Cerebellar cortex (tissue), 1 donor: ENCODE data around the gene INMT.

Experiments used
- DNase-seq: peaks from one replicate; pipeline ENCODE4 v3.0.0-alpha.2; 2015; ENCODE audit warnings: low spot score

Gene INMT

DNA sequence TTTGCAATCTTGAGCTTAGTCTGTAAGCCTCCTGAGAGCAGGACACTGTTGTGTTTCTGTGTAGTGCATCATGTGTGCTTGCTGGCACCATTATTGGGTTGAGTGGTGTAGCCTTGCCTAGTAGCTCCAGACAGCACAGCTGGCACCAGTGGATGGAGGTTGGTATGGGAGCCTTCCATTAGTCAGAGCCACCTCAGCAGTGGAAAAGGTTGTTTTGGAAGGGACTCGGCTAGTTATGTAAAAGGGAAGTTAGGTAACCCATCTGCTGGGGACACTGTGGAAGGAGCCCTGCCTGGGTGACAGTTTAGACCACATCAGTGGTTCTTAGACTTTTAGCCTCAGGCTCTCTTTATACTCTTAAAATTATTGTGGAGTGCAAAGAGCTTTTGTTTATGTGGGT, 35.6 kb downstream of the INMT start:
- DNase-seq = no peak

DNA sequence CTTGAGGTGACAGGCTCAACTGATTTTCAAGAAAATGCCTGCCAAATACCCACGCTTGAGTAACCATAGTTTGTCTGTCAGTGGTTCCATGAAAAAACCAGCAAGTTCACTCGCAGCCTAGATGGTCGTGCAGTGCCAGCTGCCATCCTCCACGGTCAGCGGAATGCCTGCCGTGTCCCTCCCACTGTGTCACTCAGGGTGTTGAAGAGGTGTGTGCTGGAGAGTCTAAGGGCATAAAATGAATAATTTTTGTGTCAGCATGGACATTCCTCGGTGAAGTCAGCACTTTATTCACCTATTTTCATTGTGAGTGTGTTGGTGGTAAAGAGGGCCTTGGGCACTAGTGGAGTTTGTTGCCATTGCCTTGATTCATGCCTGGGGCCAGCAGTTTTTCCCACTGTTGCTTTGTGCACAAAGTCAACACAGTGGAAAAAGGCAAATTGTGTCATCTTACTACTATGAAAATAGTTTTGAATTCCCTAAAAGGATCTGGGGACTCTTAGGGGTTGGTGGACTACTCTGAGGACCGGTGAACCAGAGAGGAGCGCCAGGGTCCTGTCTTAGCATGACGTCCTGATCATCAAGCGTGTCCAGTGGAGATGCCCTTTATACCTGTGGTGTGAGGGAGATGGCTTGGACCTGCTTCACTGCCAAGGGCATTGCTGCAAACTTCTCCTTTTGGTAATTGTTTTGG, 36.9 kb downstream of the INMT start:
- DNase-seq = peak; percentile 34

DNA sequence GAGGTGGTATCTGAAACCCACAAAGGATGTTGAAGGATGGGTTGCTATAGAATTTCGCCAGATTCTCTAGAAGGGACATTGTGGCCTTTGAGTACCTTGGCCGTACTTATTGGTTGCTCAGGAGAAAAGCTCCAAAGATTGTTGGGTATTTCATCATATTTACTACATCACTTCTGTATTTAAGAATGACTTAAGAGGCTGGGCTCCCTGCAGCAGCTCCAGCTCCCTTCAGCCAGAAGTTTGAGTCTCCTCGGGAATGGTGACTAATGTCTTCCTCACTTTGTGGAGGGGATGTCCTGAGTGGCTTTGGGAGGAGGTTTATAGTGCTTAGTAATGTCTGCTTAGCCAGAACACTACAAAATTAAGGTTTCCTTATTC, 37.4 kb downstream of the INMT start:
- DNase-seq = no peak

- DNase-seq = no peak
Observed at GRCh38 chr7:30790356-30790755, 38.4 kb downstream of the INMT start.

- DNase-seq = no peak
Observed at GRCh38 chr7:30791114-30791513, 39.2 kb downstream of the INMT start.

- DNase-seq = no peak
Observed at GRCh38 chr7:30795161-30795948, 43.4 kb downstream of the INMT start.

GRCh38 chr7:30796105-30796869, 44.4 kb downstream of the INMT start:
- DNase-seq = no peak

DNA sequence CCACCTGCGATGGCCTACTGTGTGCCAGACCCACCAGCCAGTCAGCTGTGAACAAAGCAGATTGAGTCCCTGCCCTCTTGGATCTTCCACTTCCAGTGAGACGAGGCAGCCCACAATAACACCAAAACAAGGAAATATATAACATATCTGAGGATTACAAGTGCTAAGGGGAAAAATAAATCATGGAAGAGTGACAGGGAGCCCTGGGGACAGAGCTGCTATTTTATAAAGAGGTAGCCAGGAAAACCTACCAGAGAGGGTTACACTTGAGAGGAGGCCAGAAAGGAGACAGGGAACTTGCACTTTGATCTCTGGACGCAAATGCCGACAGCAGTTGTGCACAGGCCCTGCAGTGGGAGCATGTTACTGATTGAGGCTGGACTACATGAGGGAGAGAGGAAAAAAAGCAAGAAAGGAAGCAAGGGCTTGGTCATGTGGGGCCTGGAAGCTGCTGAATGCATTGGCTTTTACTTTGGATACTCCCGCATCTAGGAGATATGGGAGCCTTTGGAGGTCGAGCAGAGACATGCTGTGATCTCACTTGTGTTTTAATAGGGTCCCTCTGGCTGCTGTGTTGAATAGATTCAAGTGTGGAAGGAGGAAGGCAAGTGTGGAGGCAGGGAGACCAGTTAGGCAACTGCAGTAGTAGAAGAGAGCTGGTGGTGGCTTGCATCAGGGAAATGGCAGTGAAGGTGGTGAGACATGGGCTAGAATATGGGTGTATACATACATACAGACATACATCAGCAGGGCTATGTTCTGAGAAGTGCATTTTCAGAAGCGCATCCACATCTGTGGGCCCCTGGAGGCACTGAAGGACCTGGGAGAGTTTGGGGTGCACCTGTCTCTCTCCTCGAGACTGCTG, 45.5 kb downstream of the INMT start:
- DNase-seq = no peak

- peak; percentile 95 for DNase-seq
Observed at GRCh38 chr7:30799206-30799975, 47.5 kb downstream of the INMT start.

GRCh38 chr7:30799976-30800661, 48.2 kb downstream of the INMT start:
- no peak for DNase-seq

GRCh38 chr7:30800785-30801252, 48.9 kb downstream of the INMT start:
- peak; percentile 94 for DNase-seq

DNA sequence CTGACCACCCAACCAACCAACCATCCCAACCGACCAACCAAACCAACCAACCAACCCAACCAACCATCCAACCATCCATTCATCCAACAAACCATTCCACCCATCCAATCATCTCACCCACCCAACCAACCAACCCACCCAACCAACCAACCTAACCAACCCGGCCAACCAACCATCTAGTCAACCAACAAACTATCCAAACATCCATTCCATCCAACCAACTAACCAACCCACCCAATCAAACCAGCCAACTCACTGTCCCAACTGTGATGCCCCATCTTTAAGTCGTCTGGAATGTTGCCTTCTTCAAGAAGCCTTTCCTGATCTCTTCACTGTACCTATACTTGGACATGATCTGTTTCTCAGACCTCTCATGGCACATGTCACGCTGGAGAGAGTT, 50.9 kb downstream of the INMT start:
- DNase-seq = no peak

DNA sequence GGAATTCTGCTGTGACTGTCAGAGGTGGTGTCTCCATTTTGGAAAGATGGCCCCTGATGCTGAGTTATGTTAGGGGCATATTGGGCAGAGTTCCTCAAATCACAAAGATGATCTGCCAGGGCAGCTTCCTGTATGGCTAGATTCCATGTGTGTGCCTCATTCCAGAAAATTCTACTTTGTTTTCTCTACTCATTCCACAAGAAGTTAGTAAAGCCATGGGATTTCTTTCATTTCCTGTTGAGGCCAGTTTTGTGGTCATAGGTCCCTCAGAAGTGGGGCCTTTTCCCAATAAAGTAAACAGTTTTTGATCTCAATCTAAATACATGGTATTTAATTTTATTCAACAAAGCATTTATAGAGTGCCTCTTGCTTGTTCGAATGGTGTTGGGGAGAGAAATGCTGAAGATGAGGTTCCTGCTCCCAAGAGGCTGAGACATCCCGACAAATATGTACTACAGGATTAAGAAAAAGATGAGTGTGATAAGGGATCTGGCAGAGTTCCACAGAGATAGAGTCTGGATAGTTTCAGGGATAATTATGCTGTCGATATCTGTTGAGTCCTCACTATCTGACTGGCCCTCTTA, 52.2 kb downstream of the INMT start:
- DNase-seq = no peak

- DNase-seq = no peak
Observed at GRCh38 chr7:30805081-30805691, 53.3 kb downstream of the INMT start.

DNA sequence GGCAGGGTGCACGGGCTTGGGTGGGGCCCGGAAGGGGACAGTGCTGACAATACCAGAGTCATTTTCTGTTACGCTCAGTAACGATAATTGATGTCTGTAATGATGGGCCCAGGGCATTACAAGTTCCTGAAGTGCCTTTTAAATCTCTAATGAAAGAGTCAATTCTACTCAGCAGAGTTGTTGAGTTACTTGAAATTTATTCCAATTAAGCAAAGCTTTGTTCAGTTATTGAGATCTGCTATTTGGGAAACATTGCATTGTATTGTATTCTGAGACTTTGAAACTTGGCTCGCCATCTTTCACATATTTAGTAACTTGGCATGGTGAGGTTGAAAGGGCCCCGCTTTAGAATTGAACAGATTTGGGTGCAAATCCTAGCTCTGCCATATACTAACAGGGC, 54.0 kb downstream of the INMT start:
- no peak for DNase-seq
